Astrocyte (in vitro differentiated cells and primary cell): ENCODE data around the gene ERG. TPM values are rescaled to one million over a fixed set of nuclear protein-coding genes. Genes with fewer than 3 reads are reported as not detected.

ENCODE experiments used
- DNase-seq: peaks from one replicate; pipeline ENCODE4 v3.0.0-alpha.2; 2010; ENCODE audit warnings: low read depth
- FAIRE-seq: peaks from 2 replicates; lab custom pipeline; 2011; peaks lifted over from hg19 to GRCh38; lab: Jason Lieb, UNC
- H2AFZ ChIP-seq: 2 replicates; pipeline ENCODE4 v1.6.0; 2012; ENCODE audit warnings: low read depth, low read length, inconsistent platforms
- H3K27ac ChIP-seq: 2 replicates; pipeline ENCODE4 v1.5.1; 2011; ENCODE audit warnings: low read depth, low read length, inconsistent platforms
- H3K27me3 ChIP-seq: 2 replicates; pipeline ENCODE4 v1.6.0; 2011; ENCODE audit warnings: low read length, inconsistent platforms; ENCODE audit not compliant: insufficient read depth
- H3K36me3 ChIP-seq: 2 replicates; pipeline ENCODE4 v1.5.1; 2011; ENCODE audit warnings: low read length, inconsistent platforms; ENCODE audit not compliant: insufficient read depth
- H3K4me1 ChIP-seq: 2 replicates; pipeline ENCODE4 v1.5.1; 2011; ENCODE audit warnings: low read length, inconsistent platforms; ENCODE audit not compliant: insufficient read depth
- H3K4me2 ChIP-seq: 2 replicates; pipeline ENCODE4 v1.6.0; 2012; ENCODE audit warnings: low read length, inconsistent platforms
- H3K4me3 ChIP-seq: 2 replicates; pipeline ENCODE4 v1.5.1; 2011; ENCODE audit warnings: low read depth, mild to moderate bottlenecking, low read length, inconsistent platforms; ENCODE audit not compliant: insufficient read depth
- H3K79me2 ChIP-seq: 2 replicates; pipeline ENCODE4 v1.6.0; 2012; ENCODE audit warnings: mild to moderate bottlenecking, low read length, inconsistent platforms; ENCODE audit not compliant: insufficient read depth
- H3K9ac ChIP-seq: 2 replicates; pipeline ENCODE4 v1.6.0; 2012; ENCODE audit warnings: mild to moderate bottlenecking, low read length, inconsistent platforms
- H3K9me3 ChIP-seq: 2 replicates; pipeline ENCODE4 v1.5.1; 2012; ENCODE audit warnings: low read depth, mild to moderate bottlenecking, low read length, inconsistent platforms; ENCODE audit not compliant: insufficient read depth
- H4K20me1 ChIP-seq: 2 replicates; pipeline ENCODE4 v1.6.0; 2012; ENCODE audit warnings: low read length, inconsistent platforms; ENCODE audit not compliant: insufficient read depth
- H3K27ac Mint-ChIP-seq: one replicate; pipeline ENCODE4 v1.8.0; 2021; ENCODE audit warnings: mild to moderate bottlenecking, mixed read lengths; ENCODE audit not compliant: unreplicated experiment
- H3K27me3 Mint-ChIP-seq: one replicate; pipeline ENCODE4 v1.8.0; 2021; ENCODE audit warnings: low read depth, mixed read lengths; ENCODE audit not compliant: unreplicated experiment
- H3K36me3 Mint-ChIP-seq: one replicate; pipeline ENCODE4 v1.8.0; 2021; ENCODE audit warnings: low read depth, mixed read lengths; ENCODE audit not compliant: unreplicated experiment
- H3K4me1 Mint-ChIP-seq: one replicate; pipeline ENCODE4 v1.8.0; 2021; ENCODE audit warnings: low read depth, mixed read lengths; ENCODE audit not compliant: unreplicated experiment
- H3K4me3 Mint-ChIP-seq: one replicate; pipeline ENCODE4 v1.8.0; 2021; ENCODE audit warnings: mild to moderate bottlenecking, moderate library complexity, mixed read lengths; ENCODE audit not compliant: unreplicated experiment
- H3K9me3 Mint-ChIP-seq: one replicate; pipeline ENCODE4 v1.8.0; 2021; ENCODE audit warnings: mild to moderate bottlenecking, mixed read lengths; ENCODE audit not compliant: unreplicated experiment
- CTCF ChIP-seq: IDR thresholded peaks from 2 replicates; pipeline ENCODE4 v1.5.1; 2011; ENCODE audit warnings: low read depth, mild to moderate bottlenecking, inconsistent platforms, low read length, moderate library complexity; ENCODE audit not compliant: insufficient read depth
- EZH2 ChIP-seq: IDR thresholded peaks from 2 replicates; pipeline ENCODE4 v1.6.1; 2012; ENCODE audit warnings: mild to moderate bottlenecking, low read length, inconsistent platforms; ENCODE audit not compliant: insufficient read depth
- total RNA-seq: library from RNA; stranded (reverse); gene quantifications from 2 replicates; pipeline ENCODE4 v1.2.1, GENCODE V29; 2021

ERG gene
- total RNA-seq, 1 donor from 2014 or later = 0.84 TPM

- FAIRE-seq (no peak), DNase-seq (peak; percentile 22)
- H3K27ac Mint-ChIP-seq = no peak overlapping the region
- Histone ChIP-seq H3K27ac (no peak overlapping the region), H3K36me3 (no peaks in the 10 kb centered on the region), H3K27me3 (no peaks in the 10 kb centered on the region), H4K20me1 (no peaks in the 10 kb centered on the region), H3K4me2 (no peak overlapping the region), H3K9ac (no peak overlapping the region), H3K9me3 (no peaks in the 10 kb centered on the region), H3K4me1 (peaks cover 25% of the 10 kb centered on the region), H2AFZ (no peak overlapping the region), H3K79me2 (no peaks in the 10 kb centered on the region), H3K4me3 (no peak overlapping the region)
- peaks cover under 1% of the 10 kb centered on the region for H3K36me3 Mint-ChIP-seq
- H3K4me1 Mint-ChIP-seq = peaks cover 32% of the 10 kb centered on the region
- TF ChIP-seq CTCF (no peak), EZH2 (no peak)
- H3K27me3 Mint-ChIP-seq = no peaks in the 10 kb centered on the region
- no peak overlapping the region for H3K4me3 Mint-ChIP-seq
- H3K9me3 Mint-ChIP-seq = no peaks in the 10 kb centered on the region
These were observed 64.8 kb downstream of the ERG start for GRCh38 chr21:38433471-38433870.

GRCh38 chr21:38430401-38430984, 67.8 kb downstream of the ERG start:
- no peaks in the 10 kb centered on the region for H3K36me3 Mint-ChIP-seq
- TF ChIP-seq CTCF (no peak), EZH2 (no peak)
- no peak overlapping the region for H3K9ac ChIP-seq
- H2AFZ ChIP-seq = no peak overlapping the region
- no peaks in the 10 kb centered on the region for H4K20me1 ChIP-seq
- H3K4me1 ChIP-seq = peaks cover 15% of the 10 kb centered on the region
- DNase-seq (no peak), FAIRE-seq (no peak)
- H3K27ac Mint-ChIP-seq = no peak overlapping the region
- H3K36me3 ChIP-seq = no peaks in the 10 kb centered on the region
- H3K4me2 ChIP-seq = no peak overlapping the region
- no peak overlapping the region for H3K4me3 ChIP-seq
- H3K27me3 ChIP-seq = no peaks in the 10 kb centered on the region
- H3K27ac ChIP-seq = no peak overlapping the region
- peaks cover 6% of the 10 kb centered on the region for H3K27me3 Mint-ChIP-seq
- H3K4me1 Mint-ChIP-seq = peaks cover 20% of the 10 kb centered on the region
- no peak overlapping the region for H3K4me3 Mint-ChIP-seq
- no peaks in the 10 kb centered on the region for H3K79me2 ChIP-seq
- H3K9me3 Mint-ChIP-seq = no peaks in the 10 kb centered on the region
- H3K9me3 ChIP-seq = no peaks in the 10 kb centered on the region

GRCh38 chr21:38429011-38429410, 69.3 kb downstream of the ERG start:
- Mint-ChIP-seq H3K27me3 (peaks cover 12% of the 10 kb centered on the region), H3K4me1 (peaks cover 5% of the 10 kb centered on the region), H3K27ac (no peak overlapping the region), H3K4me3 (no peak overlapping the region), H3K36me3 (no peaks in the 10 kb centered on the region), H3K9me3 (no peaks in the 10 kb centered on the region)
- Histone ChIP-seq H3K27me3 (no peaks in the 10 kb centered on the region), H3K4me2 (no peak overlapping the region), H3K4me3 (no peak overlapping the region), H3K9me3 (no peaks in the 10 kb centered on the region), H3K4me1 (peaks cover under 1% of the 10 kb centered on the region), H4K20me1 (no peaks in the 10 kb centered on the region), H3K9ac (no peak overlapping the region), H3K79me2 (no peaks in the 10 kb centered on the region), H2AFZ (no peak overlapping the region), H3K27ac (no peak overlapping the region), H3K36me3 (no peaks in the 10 kb centered on the region)
- no peak for DNase-seq
- TF ChIP-seq CTCF = no peak
- no peak for TF ChIP-seq EZH2
- FAIRE-seq = no peak
